Upper lobe of left lung (tissue), 6 donors: Measurements from ENCODE around the gene ARHGEF7. TPM values are rescaled to one million over a fixed set of nuclear protein-coding genes. Genes with fewer than 3 reads are reported as not detected.

Experiments used
- ATAC-seq, 2 donors: fragments of 200-7000 bp; cut with Tn5 transposase; one replicate each; pipeline ENCODE4 v1.9.1; 2022; ENCODE audit warnings: mild to moderate bottlenecking in 2 of 2, moderate library complexity in 2 of 2; ENCODE audit not compliant: low FRiP score in 2 of 2
- DNase-seq, 2 donors: peaks; one replicate each; pipeline ENCODE4 v3.0.0-alpha.2; 2019 to 2020
- H3K27ac ChIP-seq, 4 donors: fragments of 200-600 bp; sonication (generic); one replicate each; pipeline ENCODE4 v1.5.1; 2016 to 2019
- H3K27me3 ChIP-seq, 4 donors: fragments of 200-600 bp; sonication (generic); one replicate each; pipeline ENCODE4 v1.5.1; 2017 to 2019
- H3K36me3 ChIP-seq, 4 donors: fragments of 200-600 bp; sonication (generic); one replicate each; pipeline ENCODE4 v1.5.1; 2016 to 2019
- H3K4me1 ChIP-seq, 4 donors: fragments of 200-600 bp; sonication (generic); one replicate each; pipeline ENCODE4 v1.5.1; 2018 to 2019
- H3K4me3 ChIP-seq, 4 donors: fragments of 200-600 bp; sonication (generic); one replicate each; pipeline ENCODE4 v1.5.1; 2017 to 2019; ENCODE audit warnings: mild to moderate bottlenecking in 2 of 4, moderate library complexity in 1 of 4
- H3K9me3 ChIP-seq, 4 donors: fragments of 200-600 bp; sonication (generic); one replicate each; pipeline ENCODE4 v1.5.1; 2018 to 2019
- EP300 ChIP-seq, 4 donors: sonication (generic); formaldehyde crosslinking; IDR thresholded peaks; one replicate each; pipeline ENCODE4 v1.5.1; 2017; ENCODE audit warnings: antibody characterized with exemption in 4 of 4, control low read depth in 2 of 4
- POLR2A ChIP-seq, 4 donors: fragments of 450-650 bp; IDR thresholded peaks; one replicate each; pipeline ENCODE4 v1.5.1; 2016 to 2017; ENCODE audit warnings: antibody characterized with exemption in 4 of 4, mild to moderate bottlenecking in 2 of 4
- POLR2AphosphoS5 ChIP-seq, 2 donors: sonication (generic); formaldehyde crosslinking; IDR thresholded peaks; one replicate each; pipeline ENCODE4 v1.5.1; 2017; ENCODE audit warnings: antibody characterized with exemption in 2 of 2
- WGBS, 2 donors: methylation state at CpG; one replicate each; pipeline ENCODE4 v1.1.5; 2017 to 2018; 5-methylcytosine and 5-hydroxymethylcytosine counted together
- total RNA-seq, 6 donors: library from RNA; depleted of rRNA in 4 of 6; stranded (reverse); fragments of >200 nt in 4 of 6; gene quantifications; one replicate each; pipeline versions ENCODE4 v1.1.0 to v1.2.1, GENCODE V29; 2016 to 2021
- TF ChIP-seq, protein P1 (sequence below), 6 experiments: fragments of 450-650 bp in 4 of 6; fragments of 200-600 bp in 2 of 6; sonication (generic) in 2 of 6; IDR thresholded peaks; one replicate each; pipeline ENCODE4 v1.5.1; 2016 to 2019; ENCODE audit warnings: antibody characterized with exemption in 6 of 6
- donor health status: DM: no; HTN: no; CAD: no; lungs with moderate emphysema.
- donor health status: DM: no; HTN: yes; CAD: no; lungs with severe emphysema.

ARHGEF7 gene
- total RNA-seq, 6 donors from 2014 or later = 50.3 to 130 (median 67.4) TPM

- Histone ChIP-seq H3K27ac (no peak overlapping the region), H3K4me3 (no peak overlapping the region), H3K9me3 (no peaks in the 10 kb centered on the region), H3K27me3 (no peaks in the 10 kb centered on the region), H3K36me3 (no peaks in the 10 kb centered on the region), H3K4me1 (peaks cover 23 to 44% (median 41%) of the 10 kb centered on the region in 4 donors)
- no peak for TF ChIP-seq POLR2A (IDR thresholded peaks at IDR 0.05)
- no peak for TF ChIP-seq EP300 (IDR thresholded peaks at IDR 0.05)
- no peak for TF ChIP-seq POLR2AphosphoS5 (IDR thresholded peaks at IDR 0.05)
- TF ChIP-seq, protein P1, sequence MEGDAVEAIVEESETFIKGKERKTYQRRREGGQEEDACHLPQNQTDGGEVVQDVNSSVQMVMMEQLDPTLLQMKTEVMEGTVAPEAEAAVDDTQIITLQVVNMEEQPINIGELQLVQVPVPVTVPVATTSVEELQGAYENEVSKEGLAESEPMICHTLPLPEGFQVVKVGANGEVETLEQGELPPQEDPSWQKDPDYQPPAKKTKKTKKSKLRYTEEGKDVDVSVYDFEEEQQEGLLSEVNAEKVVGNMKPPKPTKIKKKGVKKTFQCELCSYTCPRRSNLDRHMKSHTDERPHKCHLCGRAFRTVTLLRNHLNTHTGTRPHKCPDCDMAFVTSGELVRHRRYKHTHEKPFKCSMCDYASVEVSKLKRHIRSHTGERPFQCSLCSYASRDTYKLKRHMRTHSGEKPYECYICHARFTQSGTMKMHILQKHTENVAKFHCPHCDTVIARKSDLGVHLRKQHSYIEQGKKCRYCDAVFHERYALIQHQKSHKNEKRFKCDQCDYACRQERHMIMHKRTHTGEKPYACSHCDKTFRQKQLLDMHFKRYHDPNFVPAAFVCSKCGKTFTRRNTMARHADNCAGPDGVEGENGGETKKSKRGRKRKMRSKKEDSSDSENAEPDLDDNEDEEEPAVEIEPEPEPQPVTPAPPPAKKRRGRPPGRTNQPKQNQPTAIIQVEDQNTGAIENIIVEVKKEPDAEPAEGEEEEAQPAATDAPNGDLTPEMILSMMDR (IDR thresholded peaks at IDR 0.05) = no peak
- ATAC-seq (no peak), DNase-seq (no peak)
- 96 to 99% methylated on average over 14 of the region's 14 CpGs for WGBS, 2 donors
These were observed 66.9 kb downstream of the ARHGEF7 start for GRCh38 chr13:111181977-111182376.

DNA sequence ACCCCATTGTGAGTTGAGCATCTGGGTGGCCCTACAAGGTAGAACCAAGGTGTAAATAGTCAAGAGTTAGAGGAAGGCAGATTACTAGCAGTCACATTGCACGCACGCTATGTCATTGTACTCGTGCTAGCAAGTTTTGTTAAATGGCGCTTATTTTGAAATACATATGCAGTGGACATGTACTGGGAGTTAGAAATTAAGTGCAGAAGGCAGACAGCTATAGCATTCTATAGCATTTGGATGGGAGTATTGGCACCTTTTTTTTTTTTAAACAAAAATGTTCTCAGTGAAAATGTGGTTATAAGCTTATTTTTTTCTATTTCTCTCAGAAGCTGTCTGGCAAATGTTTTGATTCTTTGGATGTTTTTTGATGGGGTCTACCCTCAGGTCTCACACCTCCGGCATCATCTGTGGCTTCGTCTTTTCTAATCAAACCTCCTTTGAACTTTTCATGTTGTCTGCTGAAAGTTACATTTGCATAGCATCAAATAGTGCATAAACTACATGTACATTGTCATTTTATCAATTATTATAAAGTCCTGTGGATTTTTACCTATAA, 68.1 kb downstream of the ARHGEF7 start:
- 93 to 94% methylated on average over 6 of the region's 6 CpGs for WGBS, 2 donors
- ATAC-seq (no peak), DNase-seq (no peak)
- H3K36me3 ChIP-seq = no peaks in the 10 kb centered on the region
- no peaks in the 10 kb centered on the region for H3K9me3 ChIP-seq
- H3K27ac ChIP-seq = peak overlapping the region in 1 of 4 donors; percentile 42
- H3K4me3 ChIP-seq = no peak overlapping the region
- no peak for TF ChIP-seq EP300 (IDR thresholded peaks at IDR 0.05)
- TF ChIP-seq POLR2A (IDR thresholded peaks at IDR 0.05) = no peak
- TF ChIP-seq POLR2AphosphoS5 (IDR thresholded peaks at IDR 0.05) = no peak
- TF ChIP-seq, protein P1 (IDR thresholded peaks at IDR 0.05) = no peak
- H3K4me1 ChIP-seq = peaks cover 13 to 39% (median 37%) of the 10 kb centered on the region in 4 donors
- H3K27me3 ChIP-seq = no peaks in the 10 kb centered on the region

DNA sequence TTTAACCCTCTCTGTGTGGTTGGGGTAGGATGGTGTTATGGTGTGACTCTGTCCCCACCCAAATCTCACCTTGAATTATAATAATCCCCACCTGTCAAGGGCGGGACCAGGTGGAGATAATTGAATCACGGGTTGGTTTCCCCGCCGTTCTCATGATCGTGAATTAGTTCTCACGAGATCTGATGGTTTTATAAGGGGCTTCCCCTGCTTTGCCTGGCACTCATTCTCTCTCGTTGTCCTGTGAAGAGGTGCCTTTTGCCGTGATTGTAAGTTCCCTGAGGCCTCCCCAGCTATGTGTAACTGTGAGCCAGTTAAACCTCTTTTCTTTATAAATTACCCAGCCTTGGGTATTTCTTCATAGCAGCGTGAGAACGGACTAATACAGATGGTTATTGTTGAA, 68.8 kb downstream of the ARHGEF7 start:
- Histone ChIP-seq H3K9me3 (no peaks in the 10 kb centered on the region), H3K27me3 (no peaks in the 10 kb centered on the region), H3K4me1 (peaks cover 13 to 46% (median 39%) of the 10 kb centered on the region in 4 donors), H3K4me3 (no peak overlapping the region), H3K36me3 (no peaks in the 10 kb centered on the region), H3K27ac (peak overlapping the region in 3 of 4 donors; percentile 21 to 42 (median 36))
- DNase-seq (no peak), ATAC-seq (no peak)
- no peak for TF ChIP-seq EP300 (IDR thresholded peaks at IDR 0.05)
- TF ChIP-seq POLR2AphosphoS5 (IDR thresholded peaks at IDR 0.05) = no peak
- TF ChIP-seq, protein P1 (IDR thresholded peaks at IDR 0.05) = no peak
- no peak for TF ChIP-seq POLR2A (IDR thresholded peaks at IDR 0.05)
- WGBS, 2 donors = 87 to 89% methylated on average over 10 of the region's 10 CpGs

DNA sequence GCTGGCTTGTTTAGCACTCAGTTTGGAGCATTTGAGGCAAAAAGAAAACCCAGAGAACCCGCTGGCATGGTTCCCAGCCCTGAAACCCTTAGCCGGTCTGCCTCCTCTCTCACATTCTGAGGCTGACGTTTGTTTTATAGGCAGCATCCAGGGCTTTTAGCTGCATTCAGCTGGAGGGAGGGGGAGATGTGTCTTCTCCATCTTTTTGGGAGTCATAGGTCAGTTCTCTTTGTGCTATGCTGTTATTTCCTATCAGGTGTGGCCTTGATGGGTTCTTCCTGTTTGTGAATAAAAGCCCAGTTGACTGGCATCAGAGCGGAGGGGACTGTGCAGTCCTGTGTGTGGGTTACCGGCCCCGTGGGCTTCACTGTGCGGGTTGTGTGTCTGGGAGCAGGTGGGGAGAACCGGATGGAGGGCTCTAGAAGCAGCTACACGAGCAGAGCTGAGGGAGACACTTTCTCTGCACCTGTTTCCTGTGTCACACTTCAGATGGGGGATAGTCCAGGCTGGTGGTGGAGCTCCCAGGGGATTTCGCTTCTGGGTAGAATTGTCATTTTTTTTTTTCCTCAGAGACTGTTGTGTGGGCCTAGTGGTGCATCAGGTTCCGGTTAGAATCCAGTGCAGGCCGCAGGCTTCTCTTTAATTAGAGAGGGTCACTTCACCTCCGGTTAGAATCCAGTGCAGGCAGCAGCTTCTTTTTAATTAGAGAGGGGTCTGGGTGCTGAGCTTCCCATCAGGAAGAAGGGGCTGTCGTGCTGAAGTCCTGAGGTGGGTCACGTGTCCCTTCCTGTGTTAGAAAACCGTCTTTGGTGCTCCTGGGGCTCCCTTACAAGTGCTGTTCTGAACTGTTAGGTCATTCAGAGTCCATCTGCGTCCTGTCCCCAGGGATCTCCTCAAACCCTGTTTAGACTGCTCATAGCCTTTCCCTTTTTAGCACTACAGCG, 69.6 kb downstream of the ARHGEF7 start:
- TF ChIP-seq POLR2A (IDR thresholded peaks at IDR 0.05) (no peak), POLR2AphosphoS5 (IDR thresholded peaks at IDR 0.05) (peak in 1 of 2 donors; percentile 9)
- no peak overlapping the region for H3K4me3 ChIP-seq

DNA sequence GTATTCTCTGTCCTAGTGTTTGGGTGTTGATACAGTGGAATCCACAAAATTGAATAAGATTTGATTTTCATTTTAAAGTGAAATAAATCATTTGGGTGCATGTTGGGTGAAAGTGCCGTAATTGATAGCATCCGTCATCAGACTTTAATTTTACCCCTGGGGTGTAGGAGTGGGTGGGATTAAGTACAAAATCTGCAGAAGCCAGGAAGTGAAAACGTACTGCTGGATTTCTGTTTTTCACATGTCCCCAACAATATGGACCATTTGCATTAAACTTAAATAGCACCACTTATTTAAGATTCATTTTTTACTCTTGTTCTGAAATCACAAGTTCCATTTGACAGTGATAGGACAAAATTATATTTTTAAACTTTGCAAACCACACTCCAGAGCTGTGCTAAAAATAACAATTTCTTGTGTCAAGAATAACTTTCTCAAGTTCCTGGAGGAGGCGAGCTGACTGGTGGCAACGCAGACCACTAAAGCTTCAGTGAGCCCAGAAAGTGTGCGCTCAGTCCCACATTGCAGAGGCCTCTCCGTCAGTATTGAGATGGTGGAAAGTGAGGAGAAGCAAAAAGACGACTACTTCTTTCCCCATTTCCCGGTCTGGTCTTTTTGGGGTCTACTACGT, 71.3 kb downstream of the ARHGEF7 start:
- DNase-seq (no peak), ATAC-seq (no peak)
- H3K27me3 ChIP-seq = no peaks in the 10 kb centered on the region
- TF ChIP-seq EP300 (IDR thresholded peaks at IDR 0.05) (no peak), POLR2AphosphoS5 (IDR thresholded peaks at IDR 0.05) (no peak), POLR2A (IDR thresholded peaks at IDR 0.05) (no peak)
- TF ChIP-seq, protein P1 (IDR thresholded peaks at IDR 0.05) = no peak
- WGBS, 2 donors = 90 to 92% methylated on average over 10 of the region's 10 CpGs
- H3K4me3 ChIP-seq = no peak overlapping the region
- peaks cover 13 to 49% (median 38%) of the 10 kb centered on the region in 4 donors for H3K4me1 ChIP-seq
- no peaks in the 10 kb centered on the region for H3K36me3 ChIP-seq
- peak overlapping the region in 1 of 4 donors; percentile 14 for H3K27ac ChIP-seq
- no peaks in the 10 kb centered on the region for H3K9me3 ChIP-seq

More for the DNA sequence above, 69.6 kb downstream of the ARHGEF7 start:
- Histone ChIP-seq H3K4me1 (peaks cover 13 to 45% (median 40%) of the 10 kb centered on the region in 4 donors), H3K27ac (peak overlapping the region in 3 of 4 donors; percentile 21 to 42 (median 36)), H3K9me3 (no peaks in the 10 kb centered on the region), H3K36me3 (no peaks in the 10 kb centered on the region), H3K27me3 (no peaks in the 10 kb centered on the region)
- 39 to 56% methylated on average over 16 to 18 of the region's 18 CpGs for WGBS, 2 donors
- ATAC-seq (peak in 1 of 2 donors; percentile 70), DNase-seq (no peak)
